IMR-90 (cell line): ENCODE data around the gene BRMS1. TPM values are rescaled to one million over a fixed set of nuclear protein-coding genes. Genes with fewer than 3 reads are reported as not detected.

Source experiments
- ATAC-seq: fragments of 200-7000 bp; cut with Tn5 transposase; 2 replicates; pipeline ENCODE4 v1.9.1; 2020; ENCODE audit warnings: low read depth, mild to moderate bottlenecking, moderate library complexity
- BruUV-seq: library from RNA; stranded (reverse); fragments of 400-500 nt; replicated peaks from 2 replicates; lab custom pipeline; 2021; lab: Mats Ljungman, UMichigan
- CTCF ChIA-PET: fragments of 300-600 bp; formaldehyde crosslinking; extraction: SDS; loops from one replicate; lab custom pipeline; 2021; ENCODE audit warnings: antibody characterized with exemption; lab: Yijun Ruan, JAX
- POLR2A ChIA-PET: fragments of 300-600 bp; sonication (Branson Sonifier 250); formaldehyde crosslinking; loops from one replicate; lab custom pipeline; 2022; ENCODE audit warnings: antibody characterized with exemption; ENCODE audit not compliant: unreplicated experiment; lab: Charles Lee
- DNase-seq: peaks from one replicate; pipeline ENCODE4 v3.0.0; 2013
- H2AFZ ChIP-seq: replicated peaks from 2 replicates; pipeline ENCODE3; 2013; ENCODE audit warnings: low read length, mild to moderate bottlenecking; ENCODE audit not compliant: poor library complexity
- H2AK5ac ChIP-seq: 2 replicates; pipeline ENCODE4 v1.6.1; 2013; ENCODE audit warnings: low read depth, low read length, inconsistent platforms
- H2AK9ac ChIP-seq: replicated peaks from 2 replicates; pipeline ENCODE3; 2013; ENCODE audit warnings: mild to moderate bottlenecking, low read depth, low read length, moderate library complexity; ENCODE audit not compliant: poor library complexity
- H2BK120ac ChIP-seq: 2 replicates; pipeline ENCODE4 v1.6.1; 2013; ENCODE audit warnings: low read depth, low read length, inconsistent platforms
- H2BK15ac ChIP-seq: 3 replicates; pipeline ENCODE4 v1.6.1; 2013; ENCODE audit warnings: low read depth, low read length, inconsistent platforms
- H2BK20ac ChIP-seq: 2 replicates; pipeline ENCODE4 v1.6.1; 2013; ENCODE audit warnings: low read depth, mild to moderate bottlenecking, inconsistent platforms, low read length, moderate library complexity
- H2BK5ac ChIP-seq: 2 replicates; pipeline ENCODE4 v1.6.1; 2013; ENCODE audit warnings: mild to moderate bottlenecking, low read depth, low read length, inconsistent platforms; ENCODE audit not compliant: poor library complexity, severe bottlenecking
- H3K14ac ChIP-seq: replicated peaks from 2 replicates; pipeline ENCODE4 v1.6.1; 2013; ENCODE audit warnings: low read depth, low read length, inconsistent platforms
- H3K18ac ChIP-seq: 2 replicates; pipeline ENCODE4 v1.6.1; 2013; ENCODE audit warnings: low read depth, low read length, control low read depth
- H3K23ac ChIP-seq: 2 replicates; pipeline ENCODE4 v1.6.1; 2013; ENCODE audit warnings: low read depth, low read length, inconsistent platforms
- H3K27ac ChIP-seq: 2 replicates; pipeline ENCODE4 v1.5.1; 2013; ENCODE audit warnings: mild to moderate bottlenecking, control low read depth, low read length; ENCODE audit not compliant: insufficient read depth
- H3K27me3 ChIP-seq: 2 replicates; pipeline ENCODE4 v1.6.1; 2013; ENCODE audit warnings: low read length; ENCODE audit not compliant: control insufficient read depth, insufficient read depth
- H3K36me3 ChIP-seq: 2 replicates; pipeline ENCODE4 v1.6.1; 2013; ENCODE audit warnings: low read length, mixed read lengths; ENCODE audit not compliant: control insufficient read depth, insufficient read depth
- H3K4ac ChIP-seq: 2 replicates; pipeline ENCODE4 v1.6.1; 2013; ENCODE audit warnings: low read depth, low read length, inconsistent platforms
- H3K4me1 ChIP-seq: 2 replicates; pipeline ENCODE4 v1.6.1; 2013; ENCODE audit warnings: low read length, mixed read lengths; ENCODE audit not compliant: control insufficient read depth, insufficient read depth
- H3K4me2 ChIP-seq: 2 replicates; pipeline ENCODE4 v1.6.1; 2013; ENCODE audit warnings: low read depth, mild to moderate bottlenecking, control low read depth, low read length, moderate library complexity
- H3K4me3 ChIP-seq: 2 replicates; pipeline ENCODE4 v1.5.1; 2013; ENCODE audit warnings: low read depth, mild to moderate bottlenecking, control low read depth, low read length, moderate library complexity; ENCODE audit not compliant: insufficient read depth
- H3K56ac ChIP-seq: 2 replicates; pipeline ENCODE4 v1.6.1; 2013; ENCODE audit warnings: low read length, inconsistent platforms; ENCODE audit not compliant: insufficient read depth; ENCODE audit errors: extremely low read depth
- H3K79me1 ChIP-seq, 2 experiments: 2 replicates each; pipeline ENCODE4 v1.6.1; 2013; ENCODE audit warnings: low read length in 2 of 2, inconsistent platforms in 1 of 2, low read depth in 1 of 2
- H3K9ac ChIP-seq: 2 replicates; pipeline ENCODE4 v1.6.1; 2013; ENCODE audit warnings: low read depth, low read length, control low read depth
- H3K9me1 ChIP-seq: 2 replicates; pipeline ENCODE4 v1.6.1; 2013; ENCODE audit warnings: low read length, inconsistent platforms; ENCODE audit not compliant: insufficient read depth
- H3K9me3 ChIP-seq: 2 replicates; pipeline ENCODE4 v1.6.1; 2013; ENCODE audit warnings: low read length; ENCODE audit not compliant: control insufficient read depth, insufficient read depth
- H4K20me1 ChIP-seq: 2 replicates; pipeline ENCODE4 v1.6.1; 2013; ENCODE audit warnings: low read length, inconsistent platforms; ENCODE audit not compliant: insufficient read depth
- H4K5ac ChIP-seq: 2 replicates; pipeline ENCODE4 v1.6.1; 2013; ENCODE audit warnings: mild to moderate bottlenecking, low read depth, low read length, control low read depth
- H4K8ac ChIP-seq, 2 experiments: 2 replicates each; pipeline ENCODE4 v1.6.1; 2013; ENCODE audit warnings: low read depth in 2 of 2, low read length in 2 of 2, control low read depth in 1 of 2, inconsistent platforms in 1 of 2
- H4K91ac ChIP-seq: 2 replicates; pipeline ENCODE4 v1.6.1; 2013; ENCODE audit warnings: low read depth, low read length, inconsistent platforms; ENCODE audit not compliant: insufficient read depth
- BHLHE40 ChIP-seq: fragments of 150-350 bp; IDR thresholded peaks from 2 replicates; pipeline ENCODE4 v1.6.1; 2016; ENCODE audit warnings: mild to moderate bottlenecking, low read depth, low read length
- CEBPB ChIP-seq: IDR thresholded peaks from 2 replicates; pipeline ENCODE4 v1.6.1; 2012; ENCODE audit warnings: low read depth, low read length, improper control_type of control experiment
- CHD1 ChIP-seq: IDR thresholded peaks from 2 replicates; pipeline ENCODE4 v1.6.1; 2012; ENCODE audit warnings: low read depth, low read length, improper control_type of control experiment
- FOS ChIP-seq: fragments of 150-350 bp; IDR thresholded peaks from 2 replicates; pipeline ENCODE4 v1.6.1; 2016; ENCODE audit warnings: low read depth, low read length
- MAZ ChIP-seq: IDR thresholded peaks from 2 replicates; pipeline ENCODE4 v1.6.1; 2012; ENCODE audit warnings: low read depth, mild to moderate bottlenecking, low read length, improper control_type of control experiment, moderate library complexity, borderline replicate concordance
- MXI1 ChIP-seq: IDR thresholded peaks from 2 replicates; pipeline ENCODE4 v1.6.1; 2012; ENCODE audit warnings: low read depth, mild to moderate bottlenecking, low read length, moderate library complexity, borderline replicate concordance
- NFE2L2 ChIP-seq: fragments of 150-350 bp; IDR thresholded peaks from 2 replicates; pipeline ENCODE4 v1.6.1; 2016; ENCODE audit warnings: low read depth, mild to moderate bottlenecking, low read length
- RCOR1 ChIP-seq: IDR thresholded peaks from 2 replicates; pipeline ENCODE4 v1.6.1; 2012; ENCODE audit warnings: mild to moderate bottlenecking, low read length, improper control_type of control experiment; ENCODE audit not compliant: insufficient replicate concordance
- RFX5 ChIP-seq: IDR thresholded peaks from 2 replicates; pipeline ENCODE4 v1.8.0; 2012; ENCODE audit warnings: low read depth, mild to moderate bottlenecking, low read length, moderate library complexity
- WGBS, 2 experiments: methylation state at CpG; one replicate each; pipeline versions ENCODE4 v1.1.5 to v1.1.7; 2013; ENCODE audit warnings: missing lambda C conversion rate in 2 of 2; ENCODE audit not compliant: insufficient read length in 1 of 2; ENCODE audit errors: extremely low coverage in 2 of 2; 5-methylcytosine and 5-hydroxymethylcytosine counted together
- dilution Hi-C: fragments of 300-500 bp; cut with HindIII; formaldehyde crosslinking; loops from one replicate; pipeline ENCODE4 v1.14.3; 2018; ENCODE audit warnings: low sequenced_read_pairs; ENCODE audit not compliant: unreplicated experiment
- in situ Hi-C: fragments of 300-500 bp; cut with MboI; formaldehyde crosslinking; loops from 3 replicates; pipeline ENCODE4 v1.14.3; 2019; ENCODE audit warnings: low sequenced_read_pairs, inconsistent platforms, mixed read lengths
- intact Hi-C: fragments of 100-400 bp; cut with micrococcal nuclease; formaldehyde crosslinking; loops from 2 replicates; pipeline ENCODE4 v1.10.0; 2022
- polyA plus RNA-seq, 3 experiments: library from polyadenylated mRNA; depleted of rRNA; stranded (reverse); fragments of >200 nt; gene quantifications; 2 replicates each; pipeline ENCODE4 v1.2.3, GENCODE V29; 2012; ENCODE audit warnings: low replicate concordance in 1 of 3
- total RNA-seq: library from RNA; depleted of rRNA; stranded (reverse); fragments of >200 nt; gene quantifications from 2 replicates; pipeline ENCODE4 v1.2.3, GENCODE V29; 2012

Gene BRMS1
- total and polyA plus RNA-seq, 2 of the 4 experiments (the other 2 are of a cell fraction), result 48.3 to 57.9 TPM

DNA sequence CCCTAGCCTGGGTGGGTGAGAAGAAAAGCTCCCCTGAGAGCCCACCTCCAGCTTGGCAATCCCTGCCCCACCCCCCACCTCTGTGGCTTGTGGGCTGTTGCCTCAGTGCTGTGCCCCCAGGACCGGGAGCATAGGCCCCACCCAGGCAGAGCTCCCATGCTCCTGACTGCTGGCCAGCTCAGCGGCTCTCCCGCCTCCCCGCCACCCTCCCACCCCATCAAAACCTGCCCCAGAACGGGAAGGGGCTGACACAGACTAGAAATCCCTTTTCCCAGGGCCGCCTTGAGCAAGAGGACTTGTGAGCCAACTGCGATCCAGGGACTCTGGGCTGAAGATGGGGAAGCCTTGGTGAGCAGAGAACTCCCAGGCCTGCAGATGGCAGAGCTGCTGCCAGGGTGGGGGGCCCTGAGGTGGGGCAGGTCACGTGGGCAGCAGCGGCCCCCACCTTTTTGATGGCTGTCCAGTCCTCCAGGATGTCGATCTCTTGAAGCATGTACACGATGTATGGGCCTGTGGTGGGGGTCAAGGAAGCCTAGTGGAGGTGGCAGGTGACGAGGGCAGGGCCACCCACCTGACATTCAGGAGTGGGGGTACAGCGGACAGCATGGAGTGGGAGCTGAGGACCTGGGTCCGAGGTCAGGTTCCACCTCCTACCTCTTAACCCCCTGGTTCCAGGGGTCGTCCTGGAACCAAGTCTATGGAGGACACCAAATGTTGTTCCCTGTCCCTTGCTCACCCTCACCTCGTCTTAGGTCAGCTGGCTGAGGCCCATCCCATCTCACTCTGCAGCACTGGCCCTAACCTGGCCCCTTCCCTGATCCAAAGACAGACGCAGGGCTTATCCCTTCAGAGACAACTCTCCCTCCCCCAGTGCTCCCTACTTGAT is 6.4 kb downstream of the BRMS1 start (continued):
- TF ChIP-seq BHLHE40 (no peak), NFE2L2 (no peak)

DNA sequence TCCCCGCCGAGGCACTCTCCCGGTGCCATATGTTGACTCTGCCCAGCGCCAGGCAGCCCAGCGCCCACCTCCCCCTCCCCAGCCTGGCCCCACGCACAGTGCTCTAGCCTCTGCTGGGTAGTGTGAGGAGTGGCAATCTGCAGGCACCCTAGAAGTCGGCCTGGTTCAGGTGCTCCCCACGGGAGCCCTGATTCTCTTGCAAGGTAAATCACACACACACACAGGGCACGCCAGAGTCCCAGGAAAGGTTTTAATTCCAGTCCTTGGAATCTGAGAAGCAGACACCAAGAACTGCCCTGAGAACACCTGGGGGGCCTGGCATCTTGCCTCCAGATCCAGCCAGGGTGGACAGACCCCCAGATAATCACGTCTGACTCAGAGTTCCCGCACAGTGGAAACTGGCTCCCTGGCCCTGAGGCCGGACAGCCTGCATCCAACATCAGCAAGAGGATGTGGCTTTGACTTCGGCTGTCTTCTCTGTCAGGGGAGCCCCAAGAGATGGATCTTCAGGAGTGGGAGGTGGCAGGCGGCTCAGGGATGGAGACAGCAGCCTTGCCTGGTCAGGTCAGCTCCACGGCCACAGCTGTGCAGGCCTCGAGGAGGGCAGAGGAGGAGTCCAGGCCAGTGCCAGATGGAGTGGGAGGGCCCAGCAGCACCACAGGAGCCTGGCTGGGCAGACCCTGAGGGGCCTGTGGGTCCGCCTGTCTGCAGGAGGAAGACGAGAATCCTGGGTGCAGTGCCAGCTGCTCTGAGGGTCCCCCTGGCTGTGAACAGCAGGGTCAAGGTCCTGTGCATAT is 7.6 kb downstream of the BRMS1 start:
- no peaks in the 10 kb centered on the region for H3K9me3 ChIP-seq
- peak overlapping the region; percentile 10 for H2AK9ac ChIP-seq
- dilution Hi-C loops, result no loop called here
- ATAC-seq (peak; percentile 5; the same call in 1 of the 2 replicates), DNase-seq (peak; percentile 56)
- peaks cover 23% of the 10 kb centered on the region for H3K4me1 ChIP-seq
- peak overlapping the region; percentile 37 for H2BK120ac ChIP-seq
- H3K4ac ChIP-seq, result peak overlapping the region; percentile 29
- TF ChIP-seq MXI1, result no peak
- no peak for TF ChIP-seq CHD1
- TF ChIP-seq NFE2L2, result no peak
- no peak for TF ChIP-seq BHLHE40
- TF ChIP-seq RFX5, result no peak
- no peak for TF ChIP-seq RCOR1
- TF ChIP-seq CEBPB, result no peak
- no peak for TF ChIP-seq MAZ
- TF ChIP-seq FOS, result no peak
- peak overlapping the region in 1 of 2 experiments; percentile 36; a peak in 1 of 4 replicates for H4K8ac ChIP-seq
- POLR2A ChIA-PET, result interaction anchor here (0.9 to 1.7 kb wide), 2 partner anchors 20 to 25 kb away, joined by 5 to 6 read pairs; no protein-coding TSS in a partner anchor
- H3K36me3 ChIP-seq, result peaks cover 40% of the 10 kb centered on the region
- peak overlapping the region; percentile 4; the same call in 1 of the 2 replicates for H4K91ac ChIP-seq
- no peaks in the 10 kb centered on the region for H3K27me3 ChIP-seq
- no peak overlapping the region for H3K18ac ChIP-seq
- H3K27ac ChIP-seq, result peak overlapping the region; percentile 15
- 29% methylated on average over 8 of the region's 18 CpGs; no CpG with 5 or more reads in 1 of the 2 experiments for WGBS, 2 experiments
- CTCF ChIA-PET, result interaction anchor here (0.7 kb wide), 1 partner anchor 25 kb away, joined by 3 read pairs; no protein-coding TSS in a partner anchor
- peaks cover 21% of the 10 kb centered on the region for H4K20me1 ChIP-seq
- H2BK5ac ChIP-seq, result peak overlapping the region; percentile 36
- in situ Hi-C loops, result no loop called here
- no TSS peak for BruUV-seq
- no peak overlapping the region for H3K14ac ChIP-seq
- H4K5ac ChIP-seq, result no peak overlapping the region
- peak overlapping the region; percentile 72 for H2AK5ac ChIP-seq
- no peak overlapping the region; the same call in 2 of the 3 replicates for H2BK15ac ChIP-seq
- peak overlapping the region; percentile 20; the same call in 1 of the 2 replicates for H2BK20ac ChIP-seq
- H3K9ac ChIP-seq, result no peak overlapping the region
- no peak overlapping the region for H3K56ac ChIP-seq
- H3K4me3 ChIP-seq, result no peak overlapping the region
- H3K9me1 ChIP-seq, result no peaks in the 10 kb centered on the region
- intact Hi-C loops, result no loop called here
- H3K79me1 ChIP-seq, result peaks cover 15 to 53% of the 10 kb centered on the region in 2 experiments; a peak in 3 of 4 replicates
- no peak overlapping the region for H3K23ac ChIP-seq
- peak overlapping the region; percentile 83 for H2AFZ ChIP-seq
- H3K4me2 ChIP-seq, result no peak overlapping the region
